ENCODE measurements around the gene SLC34A3. TPM values are rescaled to one million over a fixed set of nuclear protein-coding genes. Genes with fewer than 3 reads are reported as not detected.
"Not testable (repeated sequence)": the region's sequence is repeated elsewhere in the genome, so short reads cannot be mapped to it uniquely, and the experiment has no call there.

The SLC34A3 gene
- total RNA-seq, 2 donors from 2014 or later, result not detected

- no peaks in the 10 kb centered on the region for H3K27me3 ChIP-seq
- H3K4me1 ChIP-seq, result peaks cover 11% of the 10 kb centered on the region
- TF ChIP-seq, protein P1, sequence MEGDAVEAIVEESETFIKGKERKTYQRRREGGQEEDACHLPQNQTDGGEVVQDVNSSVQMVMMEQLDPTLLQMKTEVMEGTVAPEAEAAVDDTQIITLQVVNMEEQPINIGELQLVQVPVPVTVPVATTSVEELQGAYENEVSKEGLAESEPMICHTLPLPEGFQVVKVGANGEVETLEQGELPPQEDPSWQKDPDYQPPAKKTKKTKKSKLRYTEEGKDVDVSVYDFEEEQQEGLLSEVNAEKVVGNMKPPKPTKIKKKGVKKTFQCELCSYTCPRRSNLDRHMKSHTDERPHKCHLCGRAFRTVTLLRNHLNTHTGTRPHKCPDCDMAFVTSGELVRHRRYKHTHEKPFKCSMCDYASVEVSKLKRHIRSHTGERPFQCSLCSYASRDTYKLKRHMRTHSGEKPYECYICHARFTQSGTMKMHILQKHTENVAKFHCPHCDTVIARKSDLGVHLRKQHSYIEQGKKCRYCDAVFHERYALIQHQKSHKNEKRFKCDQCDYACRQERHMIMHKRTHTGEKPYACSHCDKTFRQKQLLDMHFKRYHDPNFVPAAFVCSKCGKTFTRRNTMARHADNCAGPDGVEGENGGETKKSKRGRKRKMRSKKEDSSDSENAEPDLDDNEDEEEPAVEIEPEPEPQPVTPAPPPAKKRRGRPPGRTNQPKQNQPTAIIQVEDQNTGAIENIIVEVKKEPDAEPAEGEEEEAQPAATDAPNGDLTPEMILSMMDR (IDR thresholded peaks at IDR 0.05), result no peak
- peak overlapping the region; percentile 78 to 89 for H3K9ac ChIP-seq (ENCODE audit: low read depth in 2 of 2, low read length in 2 of 2)
- H3K4me3 ChIP-seq, result peak overlapping the region; percentile 92
- H3K36me3 ChIP-seq, result no peaks in the 10 kb centered on the region
- H3K27ac ChIP-seq, result no peak overlapping the region
- no peak for DNase-seq
- intact Hi-C loops (cut with DNase I), result no loop called here
- no peaks in the 10 kb centered on the region for H3K9me3 ChIP-seq
Measured at GRCh38 chr9:137256362-137256761, 25.7 kb downstream of the SLC34A3 start.

DNA sequence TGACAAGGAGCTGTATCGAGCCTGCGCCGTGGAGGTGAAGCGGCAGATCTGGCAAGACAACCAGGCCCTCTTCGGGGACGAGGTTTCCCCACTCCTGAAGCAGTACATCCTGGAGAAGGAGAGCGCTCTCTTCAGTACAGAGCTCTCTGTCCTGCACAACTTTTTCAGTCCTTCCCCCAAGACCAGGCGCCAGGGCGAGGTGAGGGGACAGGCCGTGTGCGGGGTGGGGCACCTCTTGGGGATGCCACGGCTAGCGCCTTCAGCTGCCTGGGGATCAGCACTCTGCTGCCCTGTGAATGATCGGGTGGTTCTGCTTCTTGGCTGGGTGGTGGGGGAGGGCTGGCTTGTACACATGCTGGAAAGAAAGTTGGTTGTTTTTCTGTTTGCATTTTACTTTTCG, 26.2 kb downstream of the SLC34A3 start:
- H3K4me3 ChIP-seq, result no peak overlapping the region
- H3K27me3 ChIP-seq, result no peaks in the 10 kb centered on the region
- intact Hi-C loops (cut with DNase I), result no loop called here
- TF ChIP-seq, protein P1 (IDR thresholded peaks at IDR 0.05), result no peak
- peaks cover 11% of the 10 kb centered on the region for H3K4me1 ChIP-seq
- no peaks in the 10 kb centered on the region for H3K9me3 ChIP-seq
- DNase-seq, result no peak
- no peaks in the 10 kb centered on the region for H3K36me3 ChIP-seq
- no peak overlapping the region for H3K27ac ChIP-seq
- H3K9ac ChIP-seq (ENCODE audit: low read depth in 2 of 2, low read length in 2 of 2), result no peak overlapping the region

DNA sequence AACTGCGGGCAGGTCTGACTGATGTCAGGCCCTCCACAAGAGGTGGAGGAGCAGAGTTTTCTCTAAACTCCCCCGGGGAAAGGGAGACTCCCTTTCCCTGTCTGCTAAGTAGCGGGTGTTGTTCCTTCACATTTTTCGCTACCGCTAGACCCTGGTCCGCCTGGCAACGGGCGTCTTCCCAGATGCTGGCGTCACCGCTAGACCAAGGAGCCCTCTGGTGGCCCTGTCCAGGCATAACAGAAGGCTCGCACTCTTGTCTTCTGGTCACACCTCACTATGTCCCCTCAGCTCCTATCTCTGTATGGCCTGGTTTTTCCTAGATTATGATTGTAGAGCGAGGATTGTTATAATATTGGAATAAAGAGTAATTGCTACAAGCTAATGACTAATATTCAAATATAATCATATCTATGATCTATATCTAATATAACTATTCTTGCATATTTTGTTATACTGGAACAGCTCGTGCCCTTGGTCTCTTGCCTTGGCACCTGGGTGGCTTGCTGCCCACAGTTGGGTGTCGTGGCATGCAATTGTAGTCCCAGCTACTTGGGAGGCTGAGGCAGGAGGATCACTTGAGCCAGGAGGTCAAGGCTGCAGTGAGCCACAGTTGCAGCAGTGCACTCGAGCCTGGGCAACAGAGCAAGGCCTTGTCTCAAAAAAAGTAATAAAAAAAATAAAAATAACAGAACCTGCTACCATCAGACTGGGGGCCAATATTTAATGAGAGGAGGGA, 31.6 kb downstream of the SLC34A3 start:
- DNase-seq; H3K27me3 ChIP-seq; H3K9me3 ChIP-seq; H3K27ac ChIP-seq; H3K4me3 ChIP-seq; intact Hi-C loops (cut with DNase I); H3K4me1 ChIP-seq; H3K9ac ChIP-seq (ENCODE audit: low read depth in 2 of 2, low read length in 2 of 2): not testable (repeated sequence)
- TF ChIP-seq, protein P1 (IDR thresholded peaks at IDR 0.05), result peak; percentile 44
- peaks cover 14% of the 10 kb centered on the region for H3K36me3 ChIP-seq

GRCh38 chr9:137262909-137263285, 32.2 kb downstream of the SLC34A3 start:
- intact Hi-C loops (cut with DNase I), result no loop called here
- Histone ChIP-seq H3K9ac (ENCODE audit: low read depth in 2 of 2, low read length in 2 of 2) (no peak overlapping the region), H3K4me1 (no peaks in the 10 kb centered on the region), H3K36me3 (peaks cover 14% of the 10 kb centered on the region), H3K27ac (no peak overlapping the region), H3K4me3 (no peak overlapping the region), H3K9me3 (no peaks in the 10 kb centered on the region), H3K27me3 (no peaks in the 10 kb centered on the region)
- DNase-seq, result no peak
- TF ChIP-seq, protein P1 (IDR thresholded peaks at IDR 0.05), result no peak

DNA sequence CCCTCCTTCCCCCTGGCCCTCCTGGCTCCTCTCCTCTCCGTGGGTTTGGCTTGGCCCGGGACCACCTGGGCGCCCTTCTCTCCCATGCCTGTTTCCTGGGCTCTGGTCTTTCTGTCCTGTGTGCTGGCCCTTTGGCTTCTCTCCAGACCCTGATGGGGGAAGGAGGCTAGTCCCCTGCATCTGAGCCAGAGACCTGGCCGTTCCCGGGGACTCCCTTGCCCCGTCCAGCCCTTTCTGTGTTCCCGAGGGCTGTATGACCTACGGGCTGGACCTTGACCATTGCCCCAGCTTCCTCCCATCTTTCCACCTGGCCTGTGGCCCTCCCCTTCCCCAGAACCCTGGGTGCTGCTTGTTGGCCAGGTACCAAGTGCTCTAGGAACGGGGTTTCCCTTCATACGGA, 32.8 kb downstream of the SLC34A3 start:
- intact Hi-C loops (cut with DNase I), result no loop called here
- no peak for DNase-seq
- H3K9me3 ChIP-seq, result no peaks in the 10 kb centered on the region
- no peak overlapping the region for H3K27ac ChIP-seq
- peaks cover 14% of the 10 kb centered on the region for H3K36me3 ChIP-seq
- TF ChIP-seq, protein P1 (IDR thresholded peaks at IDR 0.05), result no peak
- H3K27me3 ChIP-seq, result no peaks in the 10 kb centered on the region
- H3K4me3 ChIP-seq, result no peak overlapping the region
- no peaks in the 10 kb centered on the region for H3K4me1 ChIP-seq
- H3K9ac ChIP-seq (ENCODE audit: low read depth in 2 of 2, low read length in 2 of 2), result no peak overlapping the region
